ENCODE measurements around the gene NEK4.

The NEK4 gene

GRCh38 chr3:52792961-52793695 is 22.4 kb upstream of the NEK4 start:
- no peak for DNase-seq

- no peak for DNase-seq
Measured at GRCh38 chr3:52792413-52792812, 21.7 kb upstream of the NEK4 start.

- no peak for DNase-seq
Measured at GRCh38 chr3:52791928-52792327, 21.2 kb upstream of the NEK4 start.

GRCh38 chr3:52791366-52791765 is 20.6 kb upstream of the NEK4 start:
- DNase-seq = no peak

- DNase-seq = no peak
Measured at GRCh38 chr3:52790741-52791140, 20.0 kb upstream of the NEK4 start.

- no peak for DNase-seq
Measured at GRCh38 chr3:52790337-52790736, 19.6 kb upstream of the NEK4 start.

- no peak for DNase-seq
Measured at GRCh38 chr3:52789746-52790040, 19.0 kb upstream of the NEK4 start.

GRCh38 chr3:52788890-52789745 is 18.4 kb upstream of the NEK4 start:
- no peak for DNase-seq

- DNase-seq = no peak
Measured at GRCh38 chr3:52787672-52788625, 17.2 kb upstream of the NEK4 start.

GRCh38 chr3:52787246-52787645 is 16.5 kb upstream of the NEK4 start:
- DNase-seq = no peak

- DNase-seq = no peak
Measured at GRCh38 chr3:52786330-52787215, 15.8 kb upstream of the NEK4 start.

- no peak for DNase-seq
Measured at GRCh38 chr3:52784931-52785590, 14.3 kb upstream of the NEK4 start.

GRCh38 chr3:52784021-52784621 is 13.4 kb upstream of the NEK4 start:
- no peak for DNase-seq

GRCh38 chr3:52783211-52783555 is 12.4 kb upstream of the NEK4 start:
- no peak for DNase-seq

- no peak for DNase-seq
Measured at GRCh38 chr3:52782412-52783210, 11.9 kb upstream of the NEK4 start.

- no peak for DNase-seq
Measured at GRCh38 chr3:52781741-52782140, 11.0 kb upstream of the NEK4 start.

- no peak for DNase-seq
Measured at GRCh38 chr3:52779837-52780585, 9.3 kb upstream of the NEK4 start.

GRCh38 chr3:52779011-52779836 is 8.5 kb upstream of the NEK4 start:
- peak in 1 of 2 donors; percentile 67 for DNase-seq
